NCI-H748 (cell line): ENCODE results near the gene SLC13A3.

Experiments
- DNase-seq: peaks from one replicate; lab custom pipeline; 2025; ENCODE audit not compliant: unreplicated experiment; lab: John Stamatoyannopoulos, UW

The SLC13A3 gene

GRCh38 chr20:46607849-46608497, 43.3 kb downstream of the SLC13A3 start:
- DNase-seq = no peak

- no peak for DNase-seq
Observed at GRCh38 chr20:46607191-46607848, 43.9 kb downstream of the SLC13A3 start.

- no peak for DNase-seq
Observed at GRCh38 chr20:46606817-46607190, 44.5 kb downstream of the SLC13A3 start.

GRCh38 chr20:46605978-46606816, 45.1 kb downstream of the SLC13A3 start:
- no peak for DNase-seq

GRCh38 chr20:46605181-46605580, 46.1 kb downstream of the SLC13A3 start:
- DNase-seq = no peak

GRCh38 chr20:46604551-46605133, 46.6 kb downstream of the SLC13A3 start:
- no peak for DNase-seq

GRCh38 chr20:46602429-46602828, 48.8 kb downstream of the SLC13A3 start:
- DNase-seq = no peak

GRCh38 chr20:46601603-46602122, 49.6 kb downstream of the SLC13A3 start:
- no peak for DNase-seq

GRCh38 chr20:46600286-46600752, 50.9 kb downstream of the SLC13A3 start:
- DNase-seq = no peak

GRCh38 chr20:46599227-46599987, 51.9 kb downstream of the SLC13A3 start:
- DNase-seq = no peak

GRCh38 chr20:46595933-46596332, 55.3 kb downstream of the SLC13A3 start:
- no peak for DNase-seq

GRCh38 chr20:46594725-46595124, 56.5 kb downstream of the SLC13A3 start:
- no peak for DNase-seq

- no peak for DNase-seq
Observed at GRCh38 chr20:46592580-46593362, 58.5 kb downstream of the SLC13A3 start.

GRCh38 chr20:46590443-46590842, 60.8 kb downstream of the SLC13A3 start:
- DNase-seq = no peak

- no peak for DNase-seq
Observed at GRCh38 chr20:46588532-46589511, 62.4 kb downstream of the SLC13A3 start.

GRCh38 chr20:46587986-46588385, 63.3 kb downstream of the SLC13A3 start:
- DNase-seq = no peak

GRCh38 chr20:46586724-46587123, 64.5 kb downstream of the SLC13A3 start:
- DNase-seq = no peak

- DNase-seq = no peak
Observed at GRCh38 chr20:46584508-46584907, 66.8 kb downstream of the SLC13A3 start.
